Prostate gland (tissue), 2 donors: ENCODE measurements around the gene IGFBP2. TPM values are rescaled to one million over a fixed set of nuclear protein-coding genes. Genes with fewer than 3 reads are reported as not detected.

Source experiments
- DNase-seq: peaks from one replicate; pipeline ENCODE4 v3.0.0-alpha.2; 2019; ENCODE audit warnings: low spot score
- H3K27ac ChIP-seq, 2 donors: fragments of 200-600 bp; sonication (generic); 2 replicates each; pipeline ENCODE4 v1.5.1; 2017 to 2019
- H3K27me3 ChIP-seq: fragments of 200-600 bp; sonication (generic); replicated peaks from 2 replicates; pipeline ENCODE4 v1.5.1; 2019; ENCODE audit not compliant: insufficient read depth
- H3K36me3 ChIP-seq, 2 donors: fragments of 200-600 bp; sonication (generic); 1 replicate in 1 of 2; 2 replicates in 1 of 2; pipeline versions ENCODE4 v1.5.1 to v1.8.1; 2017 to 2019
- H3K4me1 ChIP-seq: fragments of 200-600 bp; sonication (generic); replicated peaks from 2 replicates; pipeline ENCODE4 v1.5.1; 2019
- H3K4me3 ChIP-seq, 2 donors: fragments of 200-600 bp; sonication (generic); 2 replicates each; pipeline ENCODE4 v1.5.1; 2017 to 2019
- H3K9me3 ChIP-seq: fragments of 200-600 bp; sonication (generic); 2 replicates; pipeline ENCODE4 v1.5.1; 2017
- POLR2A ChIP-seq: fragments of 450-650 bp; IDR thresholded peaks from one replicate; pipeline ENCODE4 v1.6.1; 2016; ENCODE audit warnings: antibody characterized with exemption, mild to moderate bottlenecking
- POLR2AphosphoS5 ChIP-seq: sonication (generic); formaldehyde crosslinking; IDR thresholded peaks from one replicate; pipeline ENCODE4 v1.6.1; 2017; ENCODE audit warnings: antibody characterized with exemption
- WGBS: methylation state at CpG from one replicate; pipeline ENCODE4 v1.1.5; 2018; 5-methylcytosine and 5-hydroxymethylcytosine counted together
- intact Hi-C: fragments of 100-400 bp; cut with DNase I; formaldehyde crosslinking; loops from one replicate; pipeline ENCODE4 v1.14.2; 2022
- total RNA-seq, 2 donors: library from RNA; depleted of rRNA; stranded (reverse); fragments of >200 nt; gene quantifications; one replicate each; pipeline ENCODE4 v1.1.0, GENCODE V29; 2016
- TF ChIP-seq, protein P1 (sequence below), 4 experiments: fragments of 200-600 bp in 2 of 4; fragments of 450-650 bp in 2 of 4; sonication (generic) in 2 of 4; IDR thresholded peaks; 1 replicate in 3 of 4; 2 replicates in 1 of 4; pipeline ENCODE4 v1.5.1; 2016 to 2019; ENCODE audit warnings: antibody characterized with exemption in 4 of 4, mild to moderate bottlenecking in 2 of 4, moderate library complexity in 2 of 4

Gene IGFBP2
- total RNA-seq, 2 donors from 2014 or later, result 152 to 250 TPM

DNA sequence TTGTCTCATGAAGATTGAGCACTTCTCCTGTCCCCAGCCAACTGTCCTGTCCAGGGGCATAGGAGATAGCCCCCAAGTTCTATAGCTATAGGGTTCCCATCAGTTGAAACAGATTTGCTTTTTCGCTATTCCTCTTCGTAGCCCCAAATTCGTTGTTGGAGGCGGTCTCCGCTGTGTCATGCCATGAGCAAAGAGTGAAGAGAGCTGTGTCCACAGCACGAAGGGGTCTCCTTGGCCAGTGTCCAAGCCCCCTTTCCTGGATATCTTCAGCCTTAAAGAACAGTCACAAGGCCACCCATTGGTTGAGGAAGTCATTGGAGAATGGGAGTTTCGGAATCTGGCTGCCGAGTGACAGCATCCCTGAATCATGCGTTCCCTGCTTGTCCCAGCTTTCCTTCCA, 41.2 kb downstream of the IGFBP2 start:
- no peak overlapping the region for H3K27ac ChIP-seq
- TF ChIP-seq POLR2AphosphoS5 (no peak), POLR2A (no peak)
- TF ChIP-seq, protein P1, sequence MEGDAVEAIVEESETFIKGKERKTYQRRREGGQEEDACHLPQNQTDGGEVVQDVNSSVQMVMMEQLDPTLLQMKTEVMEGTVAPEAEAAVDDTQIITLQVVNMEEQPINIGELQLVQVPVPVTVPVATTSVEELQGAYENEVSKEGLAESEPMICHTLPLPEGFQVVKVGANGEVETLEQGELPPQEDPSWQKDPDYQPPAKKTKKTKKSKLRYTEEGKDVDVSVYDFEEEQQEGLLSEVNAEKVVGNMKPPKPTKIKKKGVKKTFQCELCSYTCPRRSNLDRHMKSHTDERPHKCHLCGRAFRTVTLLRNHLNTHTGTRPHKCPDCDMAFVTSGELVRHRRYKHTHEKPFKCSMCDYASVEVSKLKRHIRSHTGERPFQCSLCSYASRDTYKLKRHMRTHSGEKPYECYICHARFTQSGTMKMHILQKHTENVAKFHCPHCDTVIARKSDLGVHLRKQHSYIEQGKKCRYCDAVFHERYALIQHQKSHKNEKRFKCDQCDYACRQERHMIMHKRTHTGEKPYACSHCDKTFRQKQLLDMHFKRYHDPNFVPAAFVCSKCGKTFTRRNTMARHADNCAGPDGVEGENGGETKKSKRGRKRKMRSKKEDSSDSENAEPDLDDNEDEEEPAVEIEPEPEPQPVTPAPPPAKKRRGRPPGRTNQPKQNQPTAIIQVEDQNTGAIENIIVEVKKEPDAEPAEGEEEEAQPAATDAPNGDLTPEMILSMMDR (IDR thresholded peaks at IDR 0.05), result no peak
- H3K4me3 ChIP-seq, result no peak overlapping the region
- H3K27me3 ChIP-seq, result no peaks in the 10 kb centered on the region
- no peaks in the 10 kb centered on the region for H3K36me3 ChIP-seq
- no peak for DNase-seq
- H3K9me3 ChIP-seq, result no peaks in the 10 kb centered on the region
- H3K4me1 ChIP-seq, result no peaks in the 10 kb centered on the region
- whole genome bisulfite sequencing, result 86% methylated on average over 9 of the region's 9 CpGs
- intact Hi-C loops, result no loop called here

- no peak overlapping the region for H3K4me3 ChIP-seq
- H3K27me3 ChIP-seq, result no peaks in the 10 kb centered on the region
- H3K4me1 ChIP-seq, result no peaks in the 10 kb centered on the region
- intact Hi-C loops, result no loop called here
- H3K36me3 ChIP-seq, result no peaks in the 10 kb centered on the region
- no peak overlapping the region for H3K27ac ChIP-seq
- no peaks in the 10 kb centered on the region for H3K9me3 ChIP-seq
- TF ChIP-seq POLR2AphosphoS5, result no peak
- TF ChIP-seq, protein P1 (IDR thresholded peaks at IDR 0.05), result no peak
- no peak for TF ChIP-seq POLR2A
- 89% methylated on average over 17 of the region's 17 CpGs for WGBS
- DNase-seq, result no peak
These were observed 43.4 kb downstream of the IGFBP2 start for GRCh38 chr2:216676630-216677029.

DNA sequence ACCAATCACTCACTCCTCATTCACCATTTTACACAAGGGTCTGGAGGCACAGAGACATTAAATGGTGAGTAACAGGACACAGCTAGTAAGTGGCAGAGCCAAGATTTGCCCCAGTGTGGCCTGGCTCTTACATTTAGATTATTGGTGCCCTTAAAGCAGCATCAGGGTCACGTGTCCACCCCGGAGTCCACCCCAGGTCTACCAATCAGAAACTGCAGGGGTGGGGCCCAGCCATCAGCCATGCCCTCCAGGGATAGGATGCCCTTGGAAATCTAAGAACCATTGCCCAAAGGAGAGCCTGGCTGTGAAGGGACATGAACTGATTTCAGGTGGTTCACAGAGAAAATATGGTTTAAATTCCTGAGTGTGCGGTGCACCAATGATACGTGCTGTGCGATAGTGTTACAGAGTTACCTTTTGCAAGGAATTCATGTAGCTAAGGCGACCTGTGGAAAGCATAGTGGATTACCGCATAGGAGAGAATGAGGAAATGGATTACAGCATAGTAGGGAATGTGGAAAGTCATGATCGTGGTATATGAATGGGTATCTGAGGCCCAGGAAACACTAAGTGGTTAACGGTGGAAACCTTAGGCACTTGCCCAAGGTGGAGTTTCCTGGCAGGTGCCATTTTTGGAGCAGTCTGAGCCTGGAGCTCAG, 44.3 kb downstream of the IGFBP2 start:
- no peak overlapping the region for H3K4me3 ChIP-seq
- no peak for DNase-seq
- H3K9me3 ChIP-seq, result no peaks in the 10 kb centered on the region
- intact Hi-C loops, result no loop called here
- no peaks in the 10 kb centered on the region for H3K36me3 ChIP-seq
- TF ChIP-seq, protein P1 (IDR thresholded peaks at IDR 0.05), result no peak
- TF ChIP-seq POLR2AphosphoS5, result no peak
- TF ChIP-seq POLR2A, result no peak
- no peaks in the 10 kb centered on the region for H3K27me3 ChIP-seq
- no peak overlapping the region for H3K27ac ChIP-seq
- 89% methylated on average over 9 of the region's 9 CpGs for WGBS
- H3K4me1 ChIP-seq, result no peaks in the 10 kb centered on the region

DNA sequence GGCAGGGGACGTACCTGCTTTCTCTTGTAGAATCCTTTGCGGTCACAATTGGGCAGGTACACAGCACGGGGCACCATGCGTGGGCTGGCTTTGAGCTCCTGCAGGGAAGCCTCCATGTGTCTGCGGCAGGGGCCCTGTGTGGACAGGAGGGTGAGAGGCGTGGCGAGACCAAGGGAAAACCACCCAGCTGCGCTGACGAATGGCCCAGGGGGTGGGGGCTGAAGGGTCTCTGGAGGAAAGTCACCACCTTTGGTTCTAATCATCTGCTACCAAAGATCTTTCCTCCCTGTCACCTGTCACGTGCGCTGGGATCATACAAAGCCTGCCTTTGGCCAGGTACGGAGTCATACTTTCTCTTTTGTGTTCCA, 44.9 kb downstream of the IGFBP2 start:
- DNase-seq, result no peak
- no peak overlapping the region for H3K27ac ChIP-seq
- H3K36me3 ChIP-seq, result no peaks in the 10 kb centered on the region
- WGBS, result 92% methylated on average over 11 of the region's 12 CpGs
- H3K4me1 ChIP-seq, result no peaks in the 10 kb centered on the region
- H3K9me3 ChIP-seq, result no peaks in the 10 kb centered on the region
- no peaks in the 10 kb centered on the region for H3K27me3 ChIP-seq
- H3K4me3 ChIP-seq, result no peak overlapping the region
- intact Hi-C loops, result no loop called here
- TF ChIP-seq, protein P1 (IDR thresholded peaks at IDR 0.05), result no peak
- TF ChIP-seq POLR2A (no peak), POLR2AphosphoS5 (no peak)
